Stimulated activated naive CD4-positive, alpha-beta T cell (primary cell): ENCODE results near the gene PPEF2.
A peak's percentile ranks its signal among the peaks of the same experiment; 100 is the strongest.
"Not testable (repeated sequence)": the region's sequence is repeated elsewhere in the genome, so short reads cannot be mapped to it uniquely, and the experiment has no call there.

Experiments used
- DNase-seq, 6 experiments: peaks; one replicate each; lab custom pipeline; 2025; lab: John Stamatoyannopoulos, UW

Gene PPEF2, protein sequence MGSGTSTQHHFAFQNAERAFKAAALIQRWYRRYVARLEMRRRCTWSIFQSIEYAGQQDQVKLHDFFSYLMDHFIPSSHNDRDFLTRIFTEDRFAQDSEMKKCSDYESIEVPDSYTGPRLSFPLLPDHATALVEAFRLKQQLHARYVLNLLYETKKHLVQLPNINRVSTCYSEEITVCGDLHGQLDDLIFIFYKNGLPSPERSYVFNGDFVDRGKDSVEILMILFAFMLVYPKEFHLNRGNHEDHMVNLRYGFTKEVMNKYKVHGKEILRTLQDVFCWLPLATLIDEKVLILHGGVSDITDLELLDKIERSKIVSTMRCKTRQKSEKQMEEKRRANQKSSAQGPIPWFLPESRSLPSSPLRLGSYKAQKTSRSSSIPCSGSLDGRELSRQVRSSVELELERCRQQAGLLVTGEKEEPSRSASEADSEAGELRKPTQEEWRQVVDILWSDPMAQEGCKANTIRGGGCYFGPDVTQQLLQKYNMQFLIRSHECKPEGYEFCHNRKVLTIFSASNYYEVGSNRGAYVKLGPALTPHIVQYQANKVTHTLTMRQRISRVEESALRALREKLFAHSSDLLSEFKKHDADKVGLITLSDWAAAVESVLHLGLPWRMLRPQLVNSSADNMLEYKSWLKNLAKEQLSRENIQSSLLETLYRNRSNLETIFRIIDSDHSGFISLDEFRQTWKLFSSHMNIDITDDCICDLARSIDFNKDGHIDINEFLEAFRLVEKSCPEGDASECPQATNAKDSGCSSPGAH

DNA sequence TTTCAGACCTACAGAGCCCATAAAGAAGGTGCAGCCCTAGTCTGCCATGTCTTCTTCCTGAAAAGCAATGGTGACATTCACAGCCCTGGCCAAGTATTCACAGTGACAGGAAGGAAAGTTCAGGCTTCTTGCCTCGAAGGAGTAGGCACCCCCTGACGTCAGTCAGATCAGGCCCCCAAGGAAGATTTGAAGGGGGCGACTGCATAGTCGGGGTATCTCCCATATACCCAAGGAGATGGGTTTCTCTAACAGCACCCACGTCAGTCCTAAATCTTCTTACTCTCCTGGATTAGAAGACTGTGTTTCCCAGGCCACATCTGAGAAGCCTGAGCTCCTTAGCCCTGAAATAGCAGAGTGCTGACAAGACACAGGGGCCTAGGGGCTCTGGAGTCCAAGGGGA, at the start of gene PPEF2:
Gene PPEF2, minus strand, starts transcription at position 101 of the 400 bp plus-strand sequence. CDS start 6,127 bp downstream, outside the sequence.
- DNase-seq = no peak

DNA sequence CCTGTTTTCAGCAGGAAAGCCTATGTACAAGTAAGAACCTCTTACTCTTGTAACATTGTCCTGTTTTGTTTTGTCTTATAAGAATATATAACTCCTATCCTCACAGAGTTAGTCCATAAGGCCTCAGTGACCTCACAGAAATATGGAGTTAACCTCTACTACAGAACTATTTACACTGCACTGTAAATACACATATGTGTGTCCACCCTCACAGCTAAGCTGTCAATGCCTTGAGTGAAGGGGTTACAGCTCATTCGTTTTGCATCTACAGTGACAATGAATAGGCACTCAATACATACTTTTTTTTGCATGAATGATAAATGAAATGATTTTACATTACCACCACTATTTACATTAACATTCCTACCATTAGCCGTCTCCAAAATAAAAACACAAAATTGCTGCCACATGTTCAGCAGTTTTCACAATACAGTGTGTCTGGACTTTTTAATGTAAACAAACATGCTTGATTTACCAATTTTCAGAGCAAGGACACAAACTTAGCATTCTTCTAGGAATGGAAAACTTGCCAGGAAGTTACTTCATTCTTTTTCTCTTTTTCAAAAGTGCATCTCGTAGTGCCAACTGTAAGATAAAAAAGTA, 48.1 kb upstream of the PPEF2 start:
- DNase-seq = no peak

DNA sequence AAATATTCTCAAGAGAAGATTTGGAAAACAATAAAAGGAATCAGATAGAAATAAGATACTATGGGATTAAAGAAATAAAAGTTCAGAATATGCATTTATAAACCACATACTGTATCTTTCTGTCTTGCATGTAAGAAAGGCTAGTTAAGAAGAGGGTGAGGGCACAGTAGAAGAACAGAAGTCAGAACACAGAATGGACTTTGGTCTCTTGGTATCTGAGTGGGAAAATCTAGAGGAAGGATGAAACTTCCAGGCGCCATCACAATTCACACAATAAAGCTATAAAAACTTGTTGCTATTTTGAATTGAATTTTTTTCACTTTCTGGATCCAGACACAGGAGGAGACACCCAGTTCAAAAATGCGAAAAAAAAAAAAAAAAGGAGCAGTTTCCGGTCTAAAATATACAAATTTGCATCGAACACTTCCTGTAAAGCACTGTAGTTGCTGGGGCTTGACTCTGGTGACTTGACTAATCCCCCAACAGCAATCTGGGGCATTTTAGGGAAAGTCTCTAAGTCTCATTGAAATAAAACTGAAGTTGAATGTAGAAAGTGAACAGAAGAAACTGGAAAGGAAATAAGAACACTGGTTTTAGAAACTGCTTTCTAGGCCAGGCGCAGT, 46.7 kb upstream of the PPEF2 start:
- DNase-seq = no peak

DNA sequence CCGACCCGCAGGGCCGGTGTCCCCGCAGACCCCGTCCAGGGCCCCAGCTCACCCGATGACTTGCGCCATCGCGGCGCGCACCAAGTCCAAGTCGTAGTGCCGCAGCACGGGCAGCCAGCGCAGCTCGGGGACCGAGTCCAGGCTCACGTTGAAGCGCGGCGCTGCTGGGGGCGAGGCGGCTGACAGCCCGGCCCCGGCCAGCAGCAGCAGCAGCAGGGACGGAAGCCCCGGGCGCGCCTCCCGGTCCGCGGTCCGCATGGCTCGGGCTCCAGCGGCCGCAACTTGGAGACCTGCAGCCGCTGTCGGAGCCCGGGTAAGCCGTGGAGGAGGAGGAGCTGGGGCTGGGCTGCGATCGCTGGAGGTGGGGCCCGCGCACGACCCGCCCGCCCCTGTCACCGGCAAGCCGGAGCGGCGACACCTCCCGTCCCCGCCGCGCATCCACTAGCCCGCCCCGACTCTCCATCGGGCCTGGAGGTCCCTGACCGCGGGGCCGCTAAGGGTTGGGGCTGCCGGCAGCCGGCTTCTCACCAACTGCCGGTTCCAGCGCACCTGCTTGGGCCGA, 38.5 kb upstream of the PPEF2 start, which contains the start of gene NAAA:
Gene NAAA, minus strand, starts transcription at position 322 of the 562 bp plus-strand sequence. Its CDS starts 64 bp downstream, at position 258.
- DNase-seq = peak; percentile 46 to 82 (median 71)

DNA sequence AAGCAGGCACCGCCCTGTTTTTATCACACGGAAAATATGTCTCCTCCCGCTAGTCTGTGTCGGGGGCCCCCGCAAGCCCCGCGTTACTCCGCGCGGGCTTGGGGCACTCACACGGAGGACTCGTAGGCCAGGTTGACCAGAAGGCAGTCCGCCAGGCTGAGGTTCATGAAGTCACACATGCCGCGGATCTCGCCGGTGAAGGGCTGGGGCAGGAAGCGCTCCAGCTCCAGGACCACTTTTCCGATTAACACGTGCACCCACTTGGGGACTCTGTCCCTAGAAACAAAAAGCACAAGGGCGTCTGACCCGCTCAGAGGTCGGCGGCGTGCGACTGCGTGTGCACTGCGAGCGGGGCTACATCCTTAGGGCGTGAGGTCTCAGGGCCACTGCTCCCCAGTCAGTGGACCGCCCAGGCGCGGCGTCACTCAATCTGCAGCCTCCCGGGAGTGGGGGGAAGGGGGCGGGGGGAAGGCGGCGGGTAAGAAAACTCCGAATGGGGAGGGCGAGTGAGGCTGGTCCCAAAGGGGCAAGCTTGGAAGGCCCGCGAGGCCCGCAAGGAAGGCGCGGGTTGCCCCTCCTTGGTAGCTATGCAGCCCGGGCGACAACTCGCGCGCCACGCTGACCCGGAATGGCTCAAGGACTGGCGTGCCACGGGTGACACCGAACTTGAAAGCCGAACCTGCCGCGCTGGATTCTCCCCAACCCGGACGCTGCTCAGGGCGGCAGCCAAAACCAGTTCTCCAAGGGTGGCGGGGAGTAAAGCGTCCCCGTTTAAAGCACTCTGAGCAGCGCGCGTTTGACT, 37.8 kb upstream of the PPEF2 start:
- peak; percentile 49 to 82 (median 74) for DNase-seq

DNA sequence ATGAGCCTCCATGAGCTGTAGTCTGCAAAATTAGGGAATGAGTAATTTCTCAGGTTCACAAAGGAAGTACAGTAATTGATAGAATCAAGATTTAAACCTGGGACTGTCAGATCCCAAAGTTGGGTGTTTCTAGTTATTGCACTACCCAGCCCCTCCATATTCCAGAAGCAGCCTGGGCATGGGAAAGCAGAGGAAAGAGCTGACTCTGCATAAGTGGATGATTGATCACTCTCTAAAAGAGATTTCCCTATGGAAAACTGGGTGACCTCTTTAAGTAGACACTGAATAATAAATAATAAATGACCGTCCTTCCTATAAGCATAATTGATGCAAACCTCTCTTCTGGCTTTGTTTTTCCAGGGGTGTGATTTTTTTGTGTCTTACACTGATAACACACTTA, 33.4 kb upstream of the PPEF2 start:
- DNase-seq = no peak

DNA sequence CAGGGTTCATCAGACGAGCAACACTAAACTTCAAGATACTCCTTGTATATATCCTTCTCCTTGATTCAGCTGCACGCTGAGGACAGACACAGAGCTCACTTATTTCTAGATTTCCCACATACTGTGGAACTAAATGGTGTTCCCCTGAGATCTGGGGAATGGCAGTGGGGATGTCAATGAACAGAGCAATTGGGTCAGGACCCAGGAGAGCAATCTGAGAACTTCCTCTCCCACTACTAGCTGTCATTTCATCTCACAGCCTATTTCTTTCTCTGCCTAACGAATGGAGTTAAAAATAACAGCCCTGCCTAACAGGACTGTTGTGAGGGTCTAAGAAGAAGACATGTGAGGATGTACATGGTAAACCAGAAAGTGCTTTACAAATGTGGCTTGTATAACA, 27.9 kb upstream of the PPEF2 start:
- DNase-seq = no peak

DNA sequence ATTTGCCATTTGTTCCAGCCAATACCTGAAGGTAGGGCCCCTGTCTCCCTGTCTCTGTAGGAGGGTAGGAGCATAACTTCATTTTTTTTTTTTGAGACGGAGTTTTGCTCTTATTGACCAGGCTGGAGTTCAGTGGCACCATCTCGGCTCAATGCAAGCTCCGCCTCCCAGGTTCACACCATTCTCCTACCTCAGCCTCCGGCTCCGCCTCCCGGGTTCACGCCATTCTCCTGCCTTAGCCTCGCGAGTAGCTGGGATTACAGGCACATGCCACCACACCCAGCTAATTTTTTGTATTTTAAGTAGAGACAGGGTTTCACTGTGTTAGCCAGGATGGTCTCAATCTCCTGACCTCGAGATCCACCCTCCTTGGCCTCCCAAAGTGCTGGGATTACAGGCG, 22.7 kb upstream of the PPEF2 start:
- not testable (repeated sequence) for DNase-seq

DNA sequence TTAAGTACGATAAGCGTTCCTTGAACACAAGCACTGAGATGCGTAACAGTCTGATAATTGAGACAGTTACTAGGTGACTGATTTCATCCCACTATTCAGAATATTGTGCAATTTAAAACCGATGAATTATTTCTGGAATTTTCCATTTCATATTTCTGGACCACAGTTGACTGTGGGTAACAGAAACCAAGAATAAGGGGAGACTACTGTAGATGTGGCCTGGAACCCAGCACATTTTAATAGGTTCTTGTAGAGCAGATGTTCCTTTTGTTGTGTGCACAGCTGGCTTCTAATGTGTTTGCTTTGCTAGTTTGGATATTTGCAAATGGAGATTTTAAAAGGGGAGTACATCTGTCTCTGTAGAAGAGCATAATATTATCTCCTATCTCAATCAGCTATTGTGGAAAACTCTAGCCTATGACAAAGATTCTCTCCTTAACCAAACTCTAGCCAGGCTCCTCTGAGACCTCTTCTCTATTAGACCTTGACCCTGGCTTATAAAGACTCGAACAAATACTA, 22.1 kb upstream of the PPEF2 start:
- no peak for DNase-seq

DNA sequence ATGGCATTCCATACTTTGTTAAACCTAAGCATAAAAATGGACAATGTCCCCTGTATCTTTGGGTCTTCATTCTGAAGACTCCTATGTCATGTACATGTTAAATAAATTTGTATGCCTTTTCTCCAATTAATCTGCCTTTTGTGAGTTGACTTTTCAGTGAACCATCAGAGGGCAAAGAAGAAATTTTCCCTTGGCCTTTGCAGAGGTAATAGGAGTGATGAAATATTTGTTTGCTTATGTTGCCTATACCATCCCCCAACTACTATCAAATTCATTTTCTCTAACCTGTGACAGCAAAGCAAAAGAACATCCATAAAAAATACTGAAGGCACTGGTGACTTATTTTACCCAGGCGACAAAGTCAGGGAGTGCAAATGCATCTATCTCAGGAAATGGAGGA, 20.3 kb upstream of the PPEF2 start:
- DNase-seq = no peak

DNA sequence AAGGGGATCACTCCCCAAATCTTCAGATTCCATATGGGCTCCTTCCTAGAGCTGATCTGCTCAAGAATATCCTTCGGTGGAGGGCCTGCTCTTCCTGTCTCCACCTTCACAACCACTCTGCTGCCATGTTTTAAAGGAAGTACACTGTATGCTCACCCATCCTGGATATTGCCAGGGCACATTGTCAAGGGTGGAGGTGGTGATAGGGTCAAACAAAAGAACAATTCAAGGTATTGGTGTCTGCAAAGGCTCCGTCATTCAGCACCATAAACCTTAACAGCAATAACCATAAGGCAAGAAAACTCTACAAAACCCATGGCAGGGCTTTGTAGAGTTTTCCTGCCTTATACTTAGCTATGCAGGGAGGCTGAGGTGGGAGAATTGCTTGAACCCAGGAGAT, 19.7 kb upstream of the PPEF2 start:
- no peak for DNase-seq

DNA sequence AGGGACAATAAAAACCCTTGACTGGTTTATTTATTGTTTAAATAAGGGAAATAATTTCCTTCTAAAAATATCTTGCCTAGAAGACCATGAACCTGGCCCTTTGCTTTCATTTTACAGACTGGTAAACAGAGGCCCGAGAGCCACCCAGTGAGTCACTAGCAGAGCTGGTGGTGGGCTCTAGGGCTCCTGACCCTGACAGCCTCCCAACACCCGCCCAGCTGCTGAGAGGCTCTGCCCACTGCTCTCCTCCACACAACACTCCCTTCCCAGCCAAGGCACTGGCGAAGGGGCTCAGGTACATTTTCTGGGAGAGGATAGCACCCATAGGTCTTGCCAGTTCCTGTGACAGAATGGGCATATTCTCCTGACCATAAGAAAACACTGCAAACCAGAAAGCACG, 18.1 kb upstream of the PPEF2 start:
- DNase-seq = no peak

DNA sequence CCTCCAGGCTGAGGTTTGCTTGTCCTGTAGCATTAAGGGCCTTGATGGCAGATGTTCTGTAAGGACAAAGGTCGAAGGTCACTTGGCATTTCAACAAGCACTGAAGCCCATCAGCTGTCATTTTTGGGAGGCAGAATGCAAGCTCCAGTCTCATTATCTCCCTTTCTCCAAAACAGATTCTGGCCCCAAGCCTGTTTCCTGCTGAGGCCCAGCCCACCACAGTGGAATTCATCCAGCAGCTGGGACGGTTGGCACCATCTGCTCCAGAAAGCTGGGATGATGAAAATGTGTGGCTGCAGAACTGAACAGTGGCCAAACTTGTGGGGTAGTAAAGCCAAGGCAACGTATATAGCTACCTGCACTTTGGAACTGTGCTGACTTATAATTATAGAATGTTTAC, 17.7 kb upstream of the PPEF2 start:
- no peak for DNase-seq

DNA sequence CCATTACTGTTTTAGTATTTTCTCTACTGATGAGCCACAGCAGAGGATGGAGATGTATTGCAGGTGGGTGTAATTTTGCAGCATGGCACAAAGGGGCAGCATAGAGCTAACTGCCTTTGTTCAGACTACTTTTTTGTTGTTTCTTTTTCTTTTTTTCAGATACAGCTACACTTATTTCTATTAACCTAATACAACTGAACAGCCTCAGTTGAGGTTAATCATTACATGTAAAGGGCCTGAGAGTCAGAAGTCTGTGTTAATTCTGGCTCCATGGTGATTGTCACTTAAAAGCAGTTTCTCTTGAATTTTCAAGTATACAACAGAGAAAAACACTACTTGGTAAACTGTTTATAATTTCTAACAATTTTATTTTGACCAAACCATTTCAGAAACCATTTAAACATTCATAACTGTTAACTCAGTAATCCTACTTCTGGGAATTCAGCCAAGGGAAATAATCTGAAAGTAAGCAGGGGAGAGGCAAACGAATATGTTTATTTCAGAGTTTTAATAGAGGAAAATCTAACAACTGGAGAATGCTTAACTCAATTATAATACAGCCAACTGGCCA, 13.9 kb upstream of the PPEF2 start:
- peak in 2 of 6 experiments; percentile 29 to 43 for DNase-seq

DNA sequence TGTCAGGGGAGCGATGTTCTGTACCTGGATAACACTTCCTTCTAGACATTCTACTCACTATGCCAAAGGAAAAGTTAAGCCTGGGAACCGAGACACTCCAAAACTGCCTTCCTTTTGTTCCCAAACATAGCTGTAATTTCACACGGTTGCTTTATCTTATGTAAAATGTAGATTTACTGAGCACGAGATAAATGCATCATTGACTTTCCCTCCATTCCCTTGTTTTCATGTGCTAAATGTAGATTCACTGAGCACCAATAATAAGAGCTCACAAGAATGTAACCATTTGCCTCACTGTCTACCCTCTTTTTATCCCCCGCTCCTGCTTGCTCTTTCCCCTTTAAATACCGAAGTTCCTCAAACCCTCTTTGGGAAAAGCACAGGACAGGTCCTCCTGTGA, 10.7 kb upstream of the PPEF2 start:
- no peak for DNase-seq

DNA sequence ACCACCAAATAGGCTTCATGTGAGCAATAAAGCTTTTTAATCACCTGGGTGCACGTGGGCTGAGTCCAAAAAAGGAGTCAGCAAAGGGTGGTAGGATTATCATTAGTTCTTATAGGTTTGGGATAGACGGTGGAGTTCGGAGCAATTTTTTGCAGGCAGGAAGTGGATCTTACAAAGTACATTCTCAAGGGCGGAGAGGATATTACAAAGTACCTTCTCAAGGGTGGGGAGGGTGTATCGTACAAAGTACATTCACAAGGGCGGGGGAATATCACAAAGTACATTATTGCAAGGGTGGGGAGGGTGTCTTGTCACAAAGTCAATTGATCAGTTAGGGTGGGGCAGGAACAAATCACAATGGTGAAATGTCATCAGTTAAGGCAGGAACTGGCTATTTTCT, 8.6 kb upstream of the PPEF2 start:
- DNase-seq = not testable (repeated sequence)

DNA sequence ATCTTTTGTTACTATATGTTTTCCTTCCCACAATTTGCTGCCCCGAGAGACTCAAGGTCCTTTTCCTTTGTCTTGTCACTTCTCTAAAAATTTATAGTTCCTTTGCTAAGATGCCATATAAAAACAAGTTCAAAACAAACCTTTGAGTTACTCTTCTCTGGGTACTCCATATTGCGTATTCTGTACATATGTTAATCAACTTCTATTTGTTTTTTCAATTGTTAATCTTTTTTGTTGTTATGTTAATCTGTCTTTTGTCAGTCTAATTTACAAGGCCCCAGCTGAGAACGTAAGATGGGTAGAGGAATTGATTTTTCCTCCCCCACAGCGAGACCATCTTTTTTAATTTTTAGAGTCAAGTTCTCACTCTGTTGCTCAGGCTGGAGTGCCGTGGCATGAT, 7.2 kb upstream of the PPEF2 start:
- DNase-seq = no peak

DNA sequence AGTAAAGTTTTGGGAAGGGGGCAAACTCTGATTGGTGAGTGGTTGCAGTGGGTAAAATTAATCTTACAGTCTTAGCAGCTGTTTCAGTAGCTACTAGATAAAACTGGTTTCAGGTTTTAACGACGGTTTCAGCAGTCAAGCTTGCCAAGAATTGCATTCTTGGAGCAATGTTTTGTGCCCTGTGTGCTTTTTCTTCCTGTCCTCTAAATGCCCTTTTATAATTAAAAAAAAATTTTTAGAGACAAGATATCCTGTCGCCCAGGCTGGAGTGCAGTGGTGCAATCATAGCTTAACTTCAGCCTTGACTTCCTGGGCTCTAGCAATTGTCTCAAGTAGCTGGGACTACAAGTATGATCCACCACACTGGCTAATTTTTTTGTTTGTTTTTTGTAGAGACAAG, 6.3 kb upstream of the PPEF2 start:
- no peak for DNase-seq

DNA sequence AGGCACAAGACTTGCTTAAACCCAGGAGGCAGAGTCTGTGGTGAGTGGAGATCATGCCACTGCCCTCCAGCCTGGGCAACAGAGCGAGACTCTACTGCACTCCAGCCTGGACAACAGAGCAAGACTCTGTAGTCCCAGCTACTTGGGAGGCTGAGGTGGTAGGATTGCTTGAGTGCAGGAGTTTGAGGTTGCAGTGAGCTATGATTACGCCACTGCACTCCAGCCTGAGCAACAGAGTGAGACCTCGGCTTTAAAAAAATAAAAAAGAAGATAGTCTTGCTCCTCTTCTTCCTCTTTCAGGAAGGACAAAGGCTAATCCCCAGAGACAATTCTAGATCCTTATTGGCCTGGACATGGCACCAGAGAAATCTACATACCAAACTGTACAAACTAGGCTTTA, 5.7 kb upstream of the PPEF2 start:
- no peak for DNase-seq

DNA sequence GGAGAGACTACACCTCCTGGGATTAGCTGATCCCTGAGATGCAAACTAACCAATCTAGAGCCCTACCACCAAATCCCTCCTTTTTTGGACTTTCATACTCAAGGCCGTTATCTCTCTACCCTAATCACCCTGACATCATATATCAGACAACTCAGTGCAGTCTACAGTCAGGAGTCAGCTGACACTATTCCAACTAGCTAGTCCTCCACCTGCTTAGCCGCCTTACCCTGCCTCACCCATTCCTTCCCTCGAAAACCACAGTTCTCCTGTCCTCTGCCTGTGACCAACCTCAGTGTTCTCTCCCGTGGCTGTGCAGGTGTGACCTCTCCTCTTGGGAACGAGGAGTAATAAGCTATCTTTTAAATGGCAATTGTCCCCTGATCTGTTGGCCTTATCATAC, 1.8 kb upstream of the PPEF2 start:
- no peak for DNase-seq

DNA sequence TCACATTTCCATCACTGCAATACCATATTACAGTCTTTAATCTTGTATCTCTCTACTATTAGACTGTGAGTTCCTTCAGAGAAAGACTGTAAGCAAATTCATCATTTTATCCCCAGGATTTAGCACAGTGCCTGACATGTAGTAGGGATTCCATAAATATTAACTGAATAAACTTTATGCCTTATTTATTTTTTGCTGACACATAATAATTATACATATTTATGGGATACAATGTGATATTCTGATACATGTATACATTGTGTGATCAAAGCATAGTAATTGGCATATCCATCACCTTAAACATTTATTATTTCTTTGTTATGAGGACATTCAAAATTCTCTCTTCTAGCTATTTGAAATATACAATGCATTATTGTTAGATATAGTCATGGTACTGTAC, 3.7 kb downstream of the PPEF2 start:
- DNase-seq = no peak
